ENCODE data around the gene SEZ6. TPM values are rescaled to one million over a fixed set of nuclear protein-coding genes. Genes with fewer than 3 reads are reported as not detected.

The SEZ6 gene
- total and polyA plus RNA-seq, 4 donors: not detected

DNA sequence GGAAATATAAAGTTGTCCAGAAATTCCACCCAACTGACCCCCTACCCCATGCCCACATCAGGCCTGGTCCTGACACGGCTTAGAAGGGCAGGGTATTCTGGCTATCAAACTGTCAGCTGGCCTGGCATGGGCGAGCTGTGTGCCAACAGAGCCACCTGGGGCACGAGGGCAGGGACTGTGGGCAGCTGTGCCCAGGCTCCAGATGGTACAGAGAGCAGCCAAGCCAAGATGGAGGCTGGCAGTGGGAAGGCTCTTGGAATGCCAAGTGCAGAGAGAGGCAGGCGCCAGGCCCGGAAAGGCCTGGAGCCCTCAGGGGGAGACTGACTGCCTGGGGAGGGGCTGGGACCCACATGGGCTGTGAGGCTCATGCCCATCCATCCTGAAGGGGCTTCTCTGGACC, 30.2 kb downstream of the SEZ6 start:
- 67 to 75% methylated on average over 5 of the region's 5 CpGs for WGBS, 2 donors
- DNase-seq: no peak
- Histone ChIP-seq H3K27me3 (ENCODE audit: control insufficient read depth in 1 of 2, insufficient read depth in 2 of 2, low read length in 1 of 2) (no peaks in the 10 kb centered on the region), H3K27ac (ENCODE audit: low read depth in 1 of 2, low read length in 2 of 2) (no peak overlapping the region), H3K9me3 (ENCODE audit: control insufficient read depth, low read length) (no peaks in the 10 kb centered on the region), H3K36me3 (ENCODE audit: control insufficient read depth in 1 of 2, insufficient read depth in 2 of 2, low read length in 1 of 2) (no peaks in the 10 kb centered on the region), H3K4me3 (ENCODE audit: low read length in 2 of 2) (no peak overlapping the region), H3K4me1 (ENCODE audit: control insufficient read depth in 1 of 2, insufficient read depth in 2 of 2, low read length in 2 of 2) (no peaks in the 10 kb centered on the region)
- intact Hi-C loops (cut with DNase I): no loop called here
- ATAC-seq (ENCODE audit: low FRiP score): no peak

DNA sequence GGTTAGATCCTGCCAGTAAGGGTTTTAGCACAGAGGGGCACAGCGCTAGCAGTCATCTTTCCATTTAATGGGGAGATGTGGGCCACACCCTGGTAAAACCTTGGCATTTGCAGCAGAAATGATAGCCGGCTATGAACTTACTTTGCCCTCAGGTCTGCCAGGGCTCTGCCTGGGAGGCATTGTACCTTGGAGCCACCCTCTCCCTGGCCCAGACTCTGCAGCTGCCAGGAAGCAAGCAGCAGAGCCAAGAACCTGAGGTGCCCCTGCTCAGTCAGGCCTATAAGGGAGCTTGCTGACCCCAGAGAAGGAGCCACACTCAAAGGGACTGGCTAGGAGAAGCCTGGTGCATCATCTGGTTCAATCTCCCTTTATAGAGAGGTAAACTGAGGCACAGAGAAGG, 30.8 kb downstream of the SEZ6 start:
- H3K4me3 ChIP-seq (ENCODE audit: low read length in 2 of 2): no peak overlapping the region
- 93 to 98% methylated on average over 2 of the region's 2 CpGs for WGBS, 2 donors
- intact Hi-C loops (cut with DNase I): no loop called here
- H3K27me3 ChIP-seq (ENCODE audit: control insufficient read depth in 1 of 2, insufficient read depth in 2 of 2, low read length in 1 of 2): no peaks in the 10 kb centered on the region
- H3K36me3 ChIP-seq (ENCODE audit: control insufficient read depth in 1 of 2, insufficient read depth in 2 of 2, low read length in 1 of 2): no peaks in the 10 kb centered on the region
- no peak overlapping the region for H3K27ac ChIP-seq (ENCODE audit: low read depth in 1 of 2, low read length in 2 of 2)
- H3K4me1 ChIP-seq (ENCODE audit: control insufficient read depth in 1 of 2, insufficient read depth in 2 of 2, low read length in 2 of 2): no peaks in the 10 kb centered on the region
- no peak for DNase-seq
- no peak for ATAC-seq (ENCODE audit: low FRiP score)
- no peaks in the 10 kb centered on the region for H3K9me3 ChIP-seq (ENCODE audit: control insufficient read depth, low read length)

DNA sequence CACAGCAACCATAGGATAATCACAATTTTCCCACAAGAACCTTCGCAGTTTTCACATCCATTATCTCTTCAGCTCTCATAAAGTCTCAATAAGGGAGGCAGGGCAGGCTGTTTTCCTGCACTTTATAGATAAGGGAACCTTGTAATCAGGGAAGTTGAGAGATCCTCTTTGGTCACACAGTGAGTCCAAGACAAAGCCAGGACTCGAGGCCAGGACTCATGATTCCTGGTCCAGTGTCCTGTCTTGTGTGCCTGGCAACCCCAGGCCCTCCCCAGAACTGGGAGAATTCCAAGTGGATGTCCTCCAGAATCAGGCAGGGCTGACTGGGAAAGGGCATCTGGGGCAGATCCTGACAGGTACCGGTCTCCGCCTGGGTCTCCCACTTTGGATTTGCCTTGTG, 31.4 kb downstream of the SEZ6 start:
- ATAC-seq (ENCODE audit: low FRiP score) (no peak), DNase-seq (no peak)
- Histone ChIP-seq H3K27ac (ENCODE audit: low read depth in 1 of 2, low read length in 2 of 2) (no peak overlapping the region), H3K27me3 (ENCODE audit: control insufficient read depth in 1 of 2, insufficient read depth in 2 of 2, low read length in 1 of 2) (no peaks in the 10 kb centered on the region), H3K36me3 (ENCODE audit: control insufficient read depth in 1 of 2, insufficient read depth in 2 of 2, low read length in 1 of 2) (no peaks in the 10 kb centered on the region), H3K4me1 (ENCODE audit: control insufficient read depth in 1 of 2, insufficient read depth in 2 of 2, low read length in 2 of 2) (no peaks in the 10 kb centered on the region), H3K4me3 (ENCODE audit: low read length in 2 of 2) (no peak overlapping the region), H3K9me3 (ENCODE audit: control insufficient read depth, low read length) (no peaks in the 10 kb centered on the region)
- intact Hi-C loops (cut with DNase I): no loop called here
- WGBS, 2 donors: 91 to 95% methylated on average over 4 of the region's 4 CpGs

DNA sequence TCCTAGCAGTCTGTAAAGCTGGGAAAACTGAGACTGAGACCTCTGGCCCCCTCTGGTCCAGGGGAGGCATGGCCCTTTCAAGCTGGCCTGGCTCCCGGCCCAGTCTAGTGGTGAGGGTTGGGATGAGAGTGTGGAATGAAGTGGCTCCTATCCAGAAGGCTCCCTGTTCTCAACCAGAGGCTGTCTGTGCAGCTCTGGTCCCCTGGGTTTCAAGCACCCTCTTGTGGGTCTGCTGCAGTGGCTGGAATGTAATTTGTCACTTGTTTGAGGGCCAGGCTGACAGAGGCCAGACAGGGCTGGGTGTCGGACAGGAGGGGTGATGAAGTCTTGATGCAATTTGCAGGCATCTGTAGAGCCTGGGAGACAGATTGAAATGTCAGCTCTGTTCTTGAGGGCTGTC, 32.4 kb downstream of the SEZ6 start:
- Histone ChIP-seq H3K4me3 (ENCODE audit: low read length in 2 of 2) (no peak overlapping the region), H3K27me3 (ENCODE audit: control insufficient read depth in 1 of 2, insufficient read depth in 2 of 2, low read length in 1 of 2) (no peaks in the 10 kb centered on the region), H3K4me1 (ENCODE audit: control insufficient read depth in 1 of 2, insufficient read depth in 2 of 2, low read length in 2 of 2) (no peaks in the 10 kb centered on the region), H3K9me3 (ENCODE audit: control insufficient read depth, low read length) (no peaks in the 10 kb centered on the region), H3K36me3 (ENCODE audit: control insufficient read depth in 1 of 2, insufficient read depth in 2 of 2, low read length in 1 of 2) (no peaks in the 10 kb centered on the region), H3K27ac (ENCODE audit: low read depth in 1 of 2, low read length in 2 of 2) (no peak overlapping the region)
- DNase-seq (no peak), ATAC-seq (ENCODE audit: low FRiP score) (no peak)
- WGBS, 2 donors: 51 to 61% methylated on average over 2 of the region's 2 CpGs
- intact Hi-C loops (cut with DNase I): no loop called here

DNA sequence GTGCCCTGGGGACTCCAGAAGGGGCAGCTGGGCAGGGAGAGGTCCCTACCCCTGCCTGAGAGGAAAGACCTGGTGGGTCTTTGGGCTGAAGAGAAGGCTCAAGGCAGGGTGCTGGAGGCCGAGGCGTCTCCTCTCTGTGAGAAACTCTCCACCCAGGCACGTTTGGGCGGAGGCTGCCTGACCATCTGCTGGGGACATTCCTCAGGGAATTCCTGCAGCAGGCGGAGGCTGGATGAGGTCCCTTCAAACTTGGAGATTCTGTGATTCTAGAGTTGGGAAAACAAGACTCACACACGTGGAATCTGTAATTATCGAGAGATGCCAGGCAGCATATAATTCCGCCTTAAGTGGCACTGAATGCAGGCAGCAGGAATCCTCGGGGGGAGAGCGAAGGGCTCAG, 33.4 kb downstream of the SEZ6 start:
- no peak overlapping the region for H3K4me3 ChIP-seq (ENCODE audit: low read length in 2 of 2)
- no peak for ATAC-seq (ENCODE audit: low FRiP score)
- no peaks in the 10 kb centered on the region for H3K27me3 ChIP-seq (ENCODE audit: control insufficient read depth in 1 of 2, insufficient read depth in 2 of 2, low read length in 1 of 2)
- no peaks in the 10 kb centered on the region for H3K4me1 ChIP-seq (ENCODE audit: control insufficient read depth in 1 of 2, insufficient read depth in 2 of 2, low read length in 2 of 2)
- 68 to 70% methylated on average over 10 of the region's 10 CpGs for WGBS, 2 donors
- intact Hi-C loops (cut with DNase I): no loop called here
- no peaks in the 10 kb centered on the region for H3K36me3 ChIP-seq (ENCODE audit: control insufficient read depth in 1 of 2, insufficient read depth in 2 of 2, low read length in 1 of 2)
- no peaks in the 10 kb centered on the region for H3K9me3 ChIP-seq (ENCODE audit: control insufficient read depth, low read length)
- no peak overlapping the region for H3K27ac ChIP-seq (ENCODE audit: low read depth in 1 of 2, low read length in 2 of 2)
- no peak for DNase-seq

DNA sequence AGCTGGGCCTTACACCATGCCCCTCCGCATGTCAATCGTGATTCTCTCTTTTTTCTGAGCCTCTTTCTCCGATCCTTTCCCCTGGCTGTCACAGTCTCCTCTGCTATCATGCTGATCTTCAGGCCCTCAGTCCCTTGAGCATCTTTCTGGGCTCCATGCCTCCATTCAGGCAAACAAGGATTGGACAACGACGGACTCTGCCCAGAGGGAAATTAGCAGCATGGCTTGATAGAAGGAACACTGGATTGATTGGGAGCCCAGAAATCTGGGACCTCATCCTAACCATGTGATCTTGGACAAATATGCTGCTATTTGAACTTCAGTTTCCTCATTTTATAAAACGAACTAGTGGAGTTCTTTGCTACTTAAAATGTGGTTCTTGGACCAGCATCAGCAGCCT, 35.0 kb downstream of the SEZ6 start:
- intact Hi-C loops (cut with DNase I): loop anchor here in 1 of 2 donors (2.0 kb wide), 1 partner anchor 142 kb away; no protein-coding TSS in a partner anchor
- Histone ChIP-seq H3K9me3 (ENCODE audit: control insufficient read depth, low read length) (no peaks in the 10 kb centered on the region), H3K4me3 (ENCODE audit: low read length in 2 of 2) (no peak overlapping the region), H3K4me1 (ENCODE audit: control insufficient read depth in 1 of 2, insufficient read depth in 2 of 2, low read length in 2 of 2) (no peaks in the 10 kb centered on the region), H3K27ac (ENCODE audit: low read depth in 1 of 2, low read length in 2 of 2) (no peak overlapping the region), H3K27me3 (ENCODE audit: control insufficient read depth in 1 of 2, insufficient read depth in 2 of 2, low read length in 1 of 2) (no peaks in the 10 kb centered on the region), H3K36me3 (ENCODE audit: control insufficient read depth in 1 of 2, insufficient read depth in 2 of 2, low read length in 1 of 2) (no peaks in the 10 kb centered on the region)
- ATAC-seq (ENCODE audit: low FRiP score) (peak; percentile 34), DNase-seq (no peak)
- 28 to 33% methylated on average over 6 of the region's 6 CpGs for WGBS, 2 donors

DNA sequence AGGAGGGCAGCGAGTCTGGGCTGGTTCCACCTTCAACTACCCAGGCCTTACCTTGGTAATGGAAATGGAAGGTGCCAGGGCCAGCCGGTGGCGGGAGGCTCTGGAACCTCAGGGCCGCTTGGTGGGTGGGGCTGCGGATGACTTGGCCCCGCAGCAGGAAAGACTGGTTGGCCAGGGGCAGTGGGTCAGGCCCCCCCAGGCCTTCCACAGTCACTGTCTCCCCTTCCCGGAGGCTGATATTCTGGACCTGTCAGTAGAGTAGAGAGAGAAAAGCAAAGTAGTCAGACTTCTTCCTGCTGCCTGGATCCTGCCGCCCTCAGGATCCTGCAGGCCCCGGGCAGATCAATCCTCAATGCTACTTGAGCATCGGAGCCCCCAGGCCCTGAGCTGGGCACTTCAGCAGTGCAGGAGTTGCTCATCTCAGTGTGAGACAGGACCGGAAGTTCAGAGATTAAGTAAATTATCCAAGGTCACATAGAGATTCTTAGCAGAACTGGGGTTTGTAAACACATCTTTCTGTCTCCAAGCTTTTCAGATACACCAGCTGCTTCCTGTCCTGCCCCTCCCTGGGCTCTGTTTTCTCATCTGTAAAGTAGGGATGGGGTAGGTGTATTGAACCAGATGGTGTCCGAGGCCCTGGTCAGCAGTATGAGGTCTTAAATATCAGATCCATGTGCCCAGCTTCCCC, 36.0 kb downstream of the SEZ6 start:
- no peaks in the 10 kb centered on the region for H3K9me3 ChIP-seq (ENCODE audit: control insufficient read depth, low read length)
- intact Hi-C loops (cut with DNase I): loop anchor here in 1 of 2 donors (2.0 kb wide), 1 partner anchor 143 kb away; no protein-coding TSS in a partner anchor
- 86 to 87% methylated on average over 12 of the region's 12 CpGs for WGBS, 2 donors
- H3K27me3 ChIP-seq (ENCODE audit: control insufficient read depth in 1 of 2, insufficient read depth in 2 of 2, low read length in 1 of 2): no peaks in the 10 kb centered on the region
- H3K4me3 ChIP-seq (ENCODE audit: low read length in 2 of 2): no peak overlapping the region
- DNase-seq (no peak), ATAC-seq (ENCODE audit: low FRiP score) (no peak)
- H3K36me3 ChIP-seq (ENCODE audit: control insufficient read depth in 1 of 2, insufficient read depth in 2 of 2, low read length in 1 of 2): no peaks in the 10 kb centered on the region
- H3K4me1 ChIP-seq (ENCODE audit: control insufficient read depth in 1 of 2, insufficient read depth in 2 of 2, low read length in 2 of 2): no peaks in the 10 kb centered on the region
- no peak overlapping the region for H3K27ac ChIP-seq (ENCODE audit: low read depth in 1 of 2, low read length in 2 of 2)

DNA sequence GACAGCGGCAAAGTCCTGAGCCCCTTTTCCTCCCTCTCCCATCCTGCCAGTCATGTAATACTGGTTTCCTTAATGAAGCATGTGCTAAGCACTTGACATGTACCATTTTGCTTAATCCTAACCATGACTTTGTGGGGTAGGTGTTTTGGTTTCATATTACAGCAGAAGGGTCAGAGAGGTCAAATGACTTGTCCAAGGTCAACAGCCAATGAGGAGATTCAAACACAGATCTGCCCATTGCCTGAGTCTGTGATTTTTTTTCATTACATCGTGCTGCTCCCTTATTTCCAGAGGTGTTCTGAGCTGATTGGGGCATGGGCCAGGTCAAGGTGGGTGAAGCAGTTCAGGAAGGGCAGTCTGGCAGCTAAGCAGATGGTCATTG, 36.9 kb downstream of the SEZ6 start:
- WGBS, 2 donors: 56 to 71% methylated on average over 2 of the region's 2 CpGs
- no peaks in the 10 kb centered on the region for H3K9me3 ChIP-seq (ENCODE audit: control insufficient read depth, low read length)
- no peaks in the 10 kb centered on the region for H3K36me3 ChIP-seq (ENCODE audit: control insufficient read depth in 1 of 2, insufficient read depth in 2 of 2, low read length in 1 of 2)
- H3K4me3 ChIP-seq (ENCODE audit: low read length in 2 of 2): no peak overlapping the region
- no peaks in the 10 kb centered on the region for H3K4me1 ChIP-seq (ENCODE audit: control insufficient read depth in 1 of 2, insufficient read depth in 2 of 2, low read length in 2 of 2)
- DNase-seq: no peak
- intact Hi-C loops (cut with DNase I): no loop called here
- no peaks in the 10 kb centered on the region for H3K27me3 ChIP-seq (ENCODE audit: control insufficient read depth in 1 of 2, insufficient read depth in 2 of 2, low read length in 1 of 2)
- no peak overlapping the region for H3K27ac ChIP-seq (ENCODE audit: low read depth in 1 of 2, low read length in 2 of 2)
- ATAC-seq (ENCODE audit: low FRiP score): no peak

DNA sequence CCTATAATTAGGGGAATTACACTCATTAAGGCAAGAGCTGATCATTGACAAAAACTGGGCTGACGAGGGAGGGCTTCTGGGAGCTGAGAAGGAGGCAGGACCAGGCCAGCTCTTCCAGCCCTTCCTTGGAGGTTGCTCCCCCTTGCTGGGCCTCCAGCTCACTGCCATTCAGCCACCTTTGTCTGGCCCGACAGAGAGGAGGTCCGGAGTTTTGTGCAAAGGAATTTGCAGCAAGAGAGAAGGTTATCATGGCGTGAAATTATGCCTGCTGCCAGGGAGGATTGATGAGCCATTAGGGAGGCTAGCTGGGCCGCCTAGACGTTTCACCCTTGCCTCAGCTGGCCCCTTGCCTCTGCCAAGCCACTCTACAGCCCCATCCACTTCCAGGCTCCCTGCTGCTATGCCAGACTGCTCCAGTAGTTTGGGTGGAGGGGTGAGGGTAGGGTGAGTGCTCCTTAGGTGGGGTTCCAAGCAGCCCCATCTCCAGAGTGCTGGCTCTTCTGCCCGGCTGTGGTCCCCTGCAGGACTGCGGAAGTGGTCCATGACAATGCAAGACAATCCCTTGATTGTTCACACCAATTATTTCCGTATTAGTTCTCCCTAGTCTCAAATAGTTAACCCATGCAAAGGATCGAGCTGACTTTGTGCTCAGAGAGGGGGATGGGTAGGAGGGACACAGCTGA, 37.5 kb downstream of the SEZ6 start:
- intact Hi-C loops (cut with DNase I): no loop called here
- no peak for DNase-seq
- H3K4me3 ChIP-seq (ENCODE audit: low read length in 2 of 2): no peak overlapping the region
- H3K27ac ChIP-seq (ENCODE audit: low read depth in 1 of 2, low read length in 2 of 2): no peak overlapping the region
- ATAC-seq (ENCODE audit: low FRiP score): no peak
- no peaks in the 10 kb centered on the region for H3K36me3 ChIP-seq (ENCODE audit: control insufficient read depth in 1 of 2, insufficient read depth in 2 of 2, low read length in 1 of 2)
- 46% methylated on average over 10 of the region's 10 CpGs for WGBS, 2 donors
- no peaks in the 10 kb centered on the region for H3K27me3 ChIP-seq (ENCODE audit: control insufficient read depth in 1 of 2, insufficient read depth in 2 of 2, low read length in 1 of 2)
- H3K4me1 ChIP-seq (ENCODE audit: control insufficient read depth in 1 of 2, insufficient read depth in 2 of 2, low read length in 2 of 2): no peaks in the 10 kb centered on the region
- H3K9me3 ChIP-seq (ENCODE audit: control insufficient read depth, low read length): no peaks in the 10 kb centered on the region
